GM23338 (cell line): ENCODE data around the gene INPP5A. TPM values are rescaled to one million over a fixed set of nuclear protein-coding genes. Genes with fewer than 3 reads are reported as not detected.
"Not testable (repeated sequence)": the region's sequence is repeated elsewhere in the genome, so short reads cannot be mapped to it uniquely, and the experiment has no call there.

Experiments
- ATAC-seq: fragments of 200-7000 bp; cut with Tn5 transposase; 3 replicates; pipeline ENCODE4 v1.9.1; 2020
- DNase-seq: peaks from one replicate; pipeline ENCODE4 v3.0.0-alpha.2; 2015; ENCODE audit warnings: low spot score
- H2AFZ ChIP-seq: fragments of 200-600 bp; sonication (generic); 2 replicates; pipeline ENCODE4 v1.8.0; 2016; ENCODE audit warnings: antibody characterized with exemption, mild to moderate bottlenecking, moderate library complexity
- H3F3A ChIP-seq: fragments of 200-600 bp; sonication (generic); replicated peaks from 2 replicates; pipeline ENCODE4 v1.8.0; 2017; ENCODE audit warnings: antibody characterized with exemption, mixed run types, low read depth
- H3K27ac ChIP-seq: fragments of 200-600 bp; sonication (generic); 2 replicates; pipeline ENCODE4 v1.6.1; 2016; ENCODE audit warnings: low read depth
- H3K27me3 ChIP-seq: fragments of 200-600 bp; sonication (generic); 2 replicates; pipeline ENCODE4 v1.8.0; 2016; ENCODE audit warnings: mild to moderate bottlenecking, mixed run types, moderate library complexity; ENCODE audit not compliant: insufficient read depth
- H3K36me3 ChIP-seq: fragments of 200-600 bp; sonication (generic); 2 replicates; pipeline ENCODE4 v1.8.0; 2016; ENCODE audit warnings: mild to moderate bottlenecking; ENCODE audit not compliant: insufficient read depth
- H3K4me1 ChIP-seq: fragments of 200-600 bp; sonication (generic); 2 replicates; pipeline ENCODE4 v1.8.0; 2016; ENCODE audit warnings: mild to moderate bottlenecking, moderate library complexity; ENCODE audit not compliant: insufficient read depth
- H3K4me2 ChIP-seq: fragments of 200-600 bp; sonication (generic); 2 replicates; pipeline ENCODE4 v1.7.1; 2017; ENCODE audit warnings: mixed run types
- H3K4me3 ChIP-seq: fragments of 200-600 bp; sonication (generic); 2 replicates; pipeline ENCODE4 v1.6.1; 2016; ENCODE audit warnings: mixed run types
- H3K79me2 ChIP-seq: fragments of 200-600 bp; sonication (generic); replicated peaks from 2 replicates; pipeline ENCODE4 v1.8.0; 2017; ENCODE audit warnings: mild to moderate bottlenecking; ENCODE audit not compliant: insufficient read depth
- H3K9me2 ChIP-seq: fragments of 200-600 bp; sonication (generic); 2 replicates; pipeline ENCODE4 v1.8.0; 2017; ENCODE audit not compliant: insufficient read depth
- H4K20me1 ChIP-seq: fragments of 200-600 bp; sonication (generic); replicated peaks from 2 replicates; pipeline ENCODE4 v1.8.0; 2017; ENCODE audit warnings: mild to moderate bottlenecking; ENCODE audit not compliant: insufficient read depth
- H3K27ac Mint-ChIP-seq: 2 replicates; pipeline ENCODE4 v1.8.0; 2020; ENCODE audit warnings: inconsistent platforms, mild to moderate bottlenecking, moderate library complexity, mixed read lengths
- H3K27me3 Mint-ChIP-seq: 3 replicates; pipeline ENCODE4 v1.8.0; 2022; ENCODE audit warnings: low read depth, mild to moderate bottlenecking, moderate library complexity, mixed read lengths, inconsistent platforms; ENCODE audit not compliant: insufficient read depth, poor library complexity
- H3K36me3 Mint-ChIP-seq: 3 replicates; pipeline ENCODE4 v1.8.0; 2021; ENCODE audit warnings: low read depth, mild to moderate bottlenecking, inconsistent platforms, moderate library complexity, mixed read lengths
- H3K4me1 Mint-ChIP-seq: 3 replicates; pipeline ENCODE4 v1.8.0; 2020; ENCODE audit warnings: mild to moderate bottlenecking, inconsistent platforms, mixed read lengths
- H3K4me3 Mint-ChIP-seq: 3 replicates; pipeline ENCODE4 v1.8.0; 2021; ENCODE audit warnings: moderate library complexity, mild to moderate bottlenecking, inconsistent platforms, mixed read lengths
- H3K9me3 Mint-ChIP-seq: 3 replicates; pipeline ENCODE4 v1.8.0; 2020; ENCODE audit warnings: moderate library complexity, mild to moderate bottlenecking, inconsistent platforms, mixed read lengths
- CREB1 ChIP-seq: fragments of 250-450 bp; sonication (Bioruptor Pico); IDR thresholded peaks from 2 replicates; pipeline ENCODE4 v1.5.0; 2020; ENCODE audit warnings: low read depth, mild to moderate bottlenecking, moderate library complexity
- ETS1 ChIP-seq: IDR thresholded peaks from 2 replicates; pipeline ENCODE4 v1.6.1; 2016; ENCODE audit warnings: antibody characterized with exemption
- POLR2AphosphoS5 ChIP-seq: IDR thresholded peaks from 2 replicates; pipeline ENCODE4 v1.6.1; 2016; ENCODE audit warnings: antibody characterized with exemption, low read depth
- REST ChIP-seq: IDR thresholded peaks from one replicate; pipeline ENCODE4 v1.6.1; 2018; ENCODE audit warnings: antibody characterized with exemption; ENCODE audit not compliant: unreplicated experiment
- ZNF331 ChIP-seq: fragments of 250-450 bp; sonication (Bioruptor Pico); IDR thresholded peaks from 2 replicates; pipeline ENCODE4 v1.5.0; 2020; ENCODE audit warnings: low read depth, mild to moderate bottlenecking, moderate library complexity
- polyA plus RNA-seq: library from polyadenylated mRNA; unstranded; fragments of >200 nt; fragmentation: Nextera tagmentation; extraction: Ambion mirVana; gene quantifications from 2 replicates; pipeline ENCODE4 v1.2.1, GENCODE V29; 2016
- total RNA-seq: library from RNA; depleted of rRNA; stranded (reverse); fragments of >200 nt; shearing (Covaris generic); gene quantifications from 2 replicates; pipeline ENCODE4 v1.2.3, GENCODE V29; 2014

Gene INPP5A
- total and polyA plus RNA-seq, 2 experiments from 2014 or later: 5.9 to 40.6 TPM

GRCh38 chr10:132670546-132671227 lies 133.1 kb downstream of the INPP5A start:
- Histone ChIP-seq H3K27me3 (no peaks in the 10 kb centered on the region), H4K20me1 (no peaks in the 10 kb centered on the region), H3K36me3 (no peaks in the 10 kb centered on the region), H3K9me2 (no peaks in the 10 kb centered on the region; the same call in 1 of the 2 replicates), H3F3A (no peaks in the 10 kb centered on the region), H3K4me1 (no peaks in the 10 kb centered on the region), H3K79me2 (no peaks in the 10 kb centered on the region), H3K4me3 (no peak overlapping the region), H2AFZ (no peak overlapping the region), H3K27ac (no peak overlapping the region), H3K4me2 (no peak overlapping the region)
- no peak overlapping the region for H3K27ac Mint-ChIP-seq
- no peaks in the 10 kb centered on the region for H3K4me1 Mint-ChIP-seq
- TF ChIP-seq CREB1: no peak
- TF ChIP-seq ETS1: no peak
- no peak for TF ChIP-seq POLR2AphosphoS5
- TF ChIP-seq ZNF331 (CRISPR knock-in tag): no peak
- no peak for TF ChIP-seq REST
- H3K36me3 Mint-ChIP-seq: no peaks in the 10 kb centered on the region; the same call in 2 of the 3 replicates
- ATAC-seq (peak; percentile 62), DNase-seq (no peak)
- no peaks in the 10 kb centered on the region for H3K27me3 Mint-ChIP-seq
- H3K9me3 Mint-ChIP-seq: no peaks in the 10 kb centered on the region
- no peak overlapping the region for H3K4me3 Mint-ChIP-seq

- H3K36me3 Mint-ChIP-seq: no peaks in the 10 kb centered on the region; the same call in 2 of the 3 replicates
- no peak for TF ChIP-seq CREB1
- H3K4me1 Mint-ChIP-seq: no peaks in the 10 kb centered on the region
- no peaks in the 10 kb centered on the region for H4K20me1 ChIP-seq
- no peak overlapping the region for H3K4me2 ChIP-seq
- H3K9me2 ChIP-seq: no peaks in the 10 kb centered on the region; the same call in 1 of the 2 replicates
- no peak overlapping the region for H3K4me3 ChIP-seq
- H3K79me2 ChIP-seq: no peaks in the 10 kb centered on the region
- no peak overlapping the region for H3K4me3 Mint-ChIP-seq
- no peaks in the 10 kb centered on the region for H3K9me3 Mint-ChIP-seq
- DNase-seq (peak; percentile 19), ATAC-seq (peak; percentile 56)
- H2AFZ ChIP-seq: no peak overlapping the region
- H3K4me1 ChIP-seq: no peaks in the 10 kb centered on the region
- no peaks in the 10 kb centered on the region for H3K27me3 Mint-ChIP-seq
- no peaks in the 10 kb centered on the region for H3K36me3 ChIP-seq
- no peak overlapping the region for H3K27ac Mint-ChIP-seq
- no peaks in the 10 kb centered on the region for H3F3A ChIP-seq
- H3K27me3 ChIP-seq: no peaks in the 10 kb centered on the region
- no peak overlapping the region for H3K27ac ChIP-seq
These were observed 133.9 kb downstream of the INPP5A start for GRCh38 chr10:132671228-132672154.

- not testable (repeated sequence) for H2AFZ ChIP-seq, H3K27me3 Mint-ChIP-seq, H3K27ac ChIP-seq, H3F3A ChIP-seq, H3K4me2 ChIP-seq, DNase-seq, H3K79me2 ChIP-seq, H3K4me3 Mint-ChIP-seq, H3K36me3 ChIP-seq, H3K27ac Mint-ChIP-seq, H3K27me3 ChIP-seq, H4K20me1 ChIP-seq, ATAC-seq, H3K4me1 ChIP-seq, H3K9me3 Mint-ChIP-seq, H3K4me3 ChIP-seq, H3K36me3 Mint-ChIP-seq, H3K4me1 Mint-ChIP-seq, H3K9me2 ChIP-seq
These were observed 136.2 kb downstream of the INPP5A start for GRCh38 chr10:132673746-132674145.
